SK-N-SH (cell line): ENCODE measurements around the gene PRF1. TPM values are rescaled to one million over a fixed set of nuclear protein-coding genes. Genes with fewer than 3 reads are reported as not detected.

Source experiments
- CTCF ChIA-PET: fragments of 300-600, 350-600 bp; formaldehyde crosslinking; extraction: SDS; loops from one replicate; lab custom pipeline; 2021; lab: Yijun Ruan, JAX
- POLR2A ChIA-PET: fragments of 350-600 bp; sonication (Branson Sonifier 250); formaldehyde crosslinking; extraction: SDS; loops from one replicate; lab custom pipeline; 2020; ENCODE audit warnings: antibody characterized with exemption, inconsistent platforms; lab: Yijun Ruan, JAX
- DNase-seq: peaks from one replicate; pipeline ENCODE4 v3.0.0; 2012
- H2AFZ ChIP-seq: fragments of 200-600 bp; sonication (generic); 2 replicates; pipeline ENCODE4 v1.8.1; 2016; ENCODE audit warnings: antibody characterized with exemption, mild to moderate bottlenecking, low read depth
- H3F3A ChIP-seq: fragments of 200-600 bp; sonication (generic); replicated peaks from 2 replicates; pipeline ENCODE3; 2016; ENCODE audit warnings: antibody characterized with exemption, mild to moderate bottlenecking; ENCODE audit not compliant: insufficient read depth
- H3K27ac ChIP-seq, 2 experiments: fragments of 200-500 bp in 1 of 2; fragments of 200-600 bp in 1 of 2; sonication (Bioruptor generic) in 1 of 2; sonication (generic), shearing (Covaris generic) in 1 of 2; 2 replicates each; pipeline versions ENCODE4 v1.5.1 to v1.6.1; 2014 to 2016; ENCODE audit warnings: low read depth in 2 of 2, inconsistent platforms in 1 of 2, low read length in 1 of 2, mild to moderate bottlenecking in 1 of 2, mixed read lengths in 1 of 2
- H3K27me3 ChIP-seq: fragments of 200-600 bp; sonication (generic), shearing (Covaris generic); 2 replicates; pipeline ENCODE4 v1.6.1; 2016; ENCODE audit warnings: mixed run types; ENCODE audit not compliant: insufficient read depth
- H3K36me3 ChIP-seq, 2 experiments: fragments of 200-500 bp in 1 of 2; fragments of 200-600 bp in 1 of 2; sonication (Bioruptor generic) in 1 of 2; sonication (generic) in 1 of 2; replicated peaks in 1 of 2; 2 replicates each; pipeline versions ENCODE3 to v1.5.1; 2014 to 2016; ENCODE audit warnings: low read length in 1 of 2, mild to moderate bottlenecking in 1 of 2; ENCODE audit not compliant: insufficient read depth in 2 of 2, control insufficient read depth in 1 of 2
- H3K4me1 ChIP-seq, 2 experiments: fragments of 200-500 bp in 1 of 2; fragments of 200-600 bp in 1 of 2; sonication (Bioruptor generic) in 1 of 2; sonication (generic), shearing (Covaris generic) in 1 of 2; 2 replicates each; pipeline versions ENCODE4 v1.5.1 to v1.6.1; 2014 to 2016; ENCODE audit warnings: low read depth in 1 of 2, low read length in 1 of 2, mixed run types in 1 of 2; ENCODE audit not compliant: insufficient read depth in 2 of 2, control insufficient read depth in 1 of 2
- H3K4me2 ChIP-seq: fragments of 200-600 bp; sonication (generic), shearing (Covaris generic); 2 replicates; pipeline ENCODE4 v1.6.1; 2017; ENCODE audit warnings: mixed run types
- H3K4me3 ChIP-seq, 2 experiments: fragments of 200-500 bp in 1 of 2; fragments of 200-600 bp in 1 of 2; sonication (Bioruptor generic) in 1 of 2; sonication (generic), shearing (Covaris generic) in 1 of 2; 2 replicates each; pipeline versions ENCODE4 v1.5.1 to v1.8.1; 2014 to 2016; ENCODE audit warnings: low read depth in 2 of 2, inconsistent platforms in 1 of 2, low read length in 1 of 2, mild to moderate bottlenecking in 1 of 2, mixed read lengths in 1 of 2, moderate library complexity in 1 of 2
- H3K79me2 ChIP-seq: fragments of 200-600 bp; sonication (generic); 2 replicates; pipeline ENCODE4 v1.8.1; 2017; ENCODE audit warnings: mild to moderate bottlenecking; ENCODE audit not compliant: insufficient read depth
- H3K9ac ChIP-seq: fragments of 200-600 bp; sonication (generic); 2 replicates; pipeline ENCODE4 v1.6.1; 2017; ENCODE audit warnings: mixed run types
- H3K9me2 ChIP-seq: fragments of 200-600 bp; sonication (generic); 2 replicates; pipeline ENCODE4 v1.6.1; 2017; ENCODE audit warnings: mixed run types
- H3K9me3 ChIP-seq: fragments of 200-600 bp; sonication (generic); 2 replicates; pipeline ENCODE4 v1.6.1; 2017; ENCODE audit warnings: mixed run types, mild to moderate bottlenecking, moderate library complexity
- H4K20me1 ChIP-seq: fragments of 200-600 bp; sonication (generic); 2 replicates; pipeline ENCODE4 v1.6.1; 2017; ENCODE audit warnings: mild to moderate bottlenecking, mixed run types; ENCODE audit not compliant: insufficient read depth
- CHD2 ChIP-seq: fragments of 150-350 bp; IDR thresholded peaks from 2 replicates; pipeline ENCODE4 v1.6.1; 2018; ENCODE audit warnings: low read length; ENCODE audit not compliant: partially characterized antibody
- EZH2phosphoT487 ChIP-seq: fragments of 200-600 bp; sonication (generic); IDR thresholded peaks from 2 replicates; pipeline ENCODE4 v1.6.1; 2017; ENCODE audit warnings: low read depth, mixed run types, mild to moderate bottlenecking, antibody characterized with exemption, moderate library complexity, borderline replicate concordance
- GABPA ChIP-seq: IDR thresholded peaks from 2 replicates; pipeline ENCODE4 v1.4.0; 2012; ENCODE audit warnings: low read depth, mild to moderate bottlenecking
- JUND ChIP-seq: IDR thresholded peaks from 2 replicates; pipeline ENCODE4 v1.4.0; 2012
- PBX3 ChIP-seq: IDR thresholded peaks from 2 replicates; pipeline ENCODE4; 2012
- POLR2AphosphoS5 ChIP-seq: IDR thresholded peaks from 2 replicates; pipeline ENCODE4 v1.6.1; 2012; ENCODE audit warnings: low read depth, low read length
- REST ChIP-seq: IDR thresholded peaks from 2 replicates; pipeline ENCODE4 v1.6.1; 2012; ENCODE audit warnings: mild to moderate bottlenecking, low read depth, low read length, moderate library complexity
- RFX5 ChIP-seq: IDR thresholded peaks from 2 replicates; pipeline ENCODE4 v1.6.1; 2012; ENCODE audit warnings: mild to moderate bottlenecking, improper control_type of control experiment, low read length
- WGBS: methylation state at CpG from one replicate; pipeline ENCODE4 v1.1.6; 2017; ENCODE audit warnings: low lambda C conversion rate; 5-methylcytosine and 5-hydroxymethylcytosine counted together
- polyA plus RNA-seq, 3 experiments: library from polyadenylated mRNA; depleted of rRNA; stranded (reverse); fragments of >200 nt; gene quantifications; 2 replicates each; pipeline ENCODE4 v1.2.3, GENCODE V29; 2012

The PRF1 gene
- polyA plus RNA-seq, 1 of the 3 experiments (the other 2 are of a cell fraction) = not detected

- no peaks in the 10 kb centered on the region for H3K9me3 ChIP-seq
- H3K4me2 ChIP-seq = no peak overlapping the region
- no peak overlapping the region for H3K27ac ChIP-seq
- H3K9me2 ChIP-seq = no peaks in the 10 kb centered on the region
- DNase-seq = no peak
- H3F3A ChIP-seq = no peaks in the 10 kb centered on the region
- no peak overlapping the region for H3K4me3 ChIP-seq
- TF ChIP-seq GABPA (no peak), POLR2AphosphoS5 (no peak), JUND (no peak), PBX3 (no peak), RFX5 (no peak), CHD2 (no peak)
- TF ChIP-seq, all 33 proteins: peak for 0
- Histone ChIP-seq H3K36me3 (no peaks in the 10 kb centered on the region), H3K79me2 (no peaks in the 10 kb centered on the region), H4K20me1 (no peaks in the 10 kb centered on the region), H3K27me3 (peaks cover 9% of the 10 kb centered on the region; the same call in 1 of the 2 replicates), H3K4me1 (peaks cover 0 to 12% of the 10 kb centered on the region in 2 experiments; a peak in 1 of 4 replicates), H2AFZ (no peak overlapping the region), H3K9ac (no peak overlapping the region)
- CTCF ChIA-PET = interaction anchor here (2.8 kb wide), 1 partner anchor 160 kb away, joined by 8 read pairs; no protein-coding TSS in a partner anchor
- POLR2A ChIA-PET = no interaction called here
- 70% methylated on average over 8 of the region's 8 CpGs for WGBS
Measured at GRCh38 chr10:70599319-70599718, 3.2 kb downstream of the PRF1 start.

GRCh38 chr10:70598857-70599295 is 3.7 kb downstream of the PRF1 start:
- H3K36me3 ChIP-seq = no peaks in the 10 kb centered on the region
- H3K9ac ChIP-seq = no peak overlapping the region
- WGBS = 78% methylated on average over 16 of the region's 16 CpGs
- TF ChIP-seq EZH2phosphoT487 (no peak), REST (no peak)
- no peak for DNase-seq
- H3K27ac ChIP-seq = no peak overlapping the region
- no peaks in the 10 kb centered on the region for H3K9me3 ChIP-seq
- H3K79me2 ChIP-seq = no peaks in the 10 kb centered on the region
- no peaks in the 10 kb centered on the region for H3F3A ChIP-seq
- CTCF ChIA-PET = interaction anchor here (2.8 kb wide), 1 partner anchor 160 kb away, joined by 8 read pairs; no protein-coding TSS in a partner anchor
- H2AFZ ChIP-seq = no peak overlapping the region
- H3K27me3 ChIP-seq = peaks cover 9% of the 10 kb centered on the region; the same call in 1 of the 2 replicates
- no peak overlapping the region for H3K4me2 ChIP-seq
- peaks cover 0 to 12% of the 10 kb centered on the region in 2 experiments; a peak in 1 of 4 replicates for H3K4me1 ChIP-seq
- POLR2A ChIA-PET = no interaction called here
- no peaks in the 10 kb centered on the region for H3K9me2 ChIP-seq
- no peaks in the 10 kb centered on the region for H4K20me1 ChIP-seq
- no peak overlapping the region for H3K4me3 ChIP-seq
